Fibroblast of upper back skin (primary cell): Measurements from ENCODE around the gene ARMC12.

ENCODE experiments used
- DNase-seq: peaks from one replicate; pipeline ENCODE4 v3.0.0-alpha.2; 2013

Gene ARMC12

GRCh38 chr6:35737413-35738211, 780 bp downstream of the ARMC12 start:
- DNase-seq, result peak; percentile 83

DNA sequence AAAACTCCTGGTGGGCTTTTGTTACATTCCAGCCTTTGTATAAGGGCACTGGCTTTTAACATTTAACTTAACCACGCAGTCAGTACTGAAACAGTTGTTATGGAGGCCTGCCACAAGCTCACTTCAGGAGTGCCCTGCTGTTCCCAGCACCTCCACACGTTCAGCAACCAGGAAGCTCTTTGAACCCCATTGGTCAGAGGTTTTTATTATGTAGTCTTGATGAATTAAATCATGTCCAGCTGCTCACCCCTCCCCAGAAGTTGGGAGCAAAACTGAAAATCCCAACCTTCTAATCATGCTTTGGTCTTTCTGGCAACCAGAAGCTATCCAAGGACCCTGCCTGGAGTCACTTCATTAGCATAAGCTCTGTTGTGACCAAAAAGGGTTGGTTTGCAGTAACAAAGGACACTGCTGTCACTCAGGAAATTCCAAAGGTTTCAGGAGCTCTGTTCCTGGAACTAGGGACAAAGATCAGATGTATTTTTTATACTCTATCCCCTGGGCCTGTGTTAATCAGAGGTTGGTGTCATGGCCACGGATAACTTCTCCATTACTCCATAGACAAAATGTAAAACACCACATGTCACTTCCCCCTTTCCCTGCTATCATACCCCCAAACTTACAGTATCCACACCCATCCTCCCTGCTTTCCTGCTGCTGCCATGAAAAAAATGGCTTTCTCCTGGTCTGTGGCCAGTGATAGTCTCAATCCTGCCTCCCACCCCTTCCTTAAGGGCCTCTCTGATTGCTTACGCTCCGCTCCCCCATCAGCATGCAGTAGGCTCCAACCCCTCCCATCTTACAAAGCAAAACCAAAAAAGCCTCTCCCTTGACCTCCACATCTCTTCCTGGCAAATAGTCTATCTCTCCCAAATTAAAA, 3.1 kb downstream of the ARMC12 start:
- no peak for DNase-seq

DNA sequence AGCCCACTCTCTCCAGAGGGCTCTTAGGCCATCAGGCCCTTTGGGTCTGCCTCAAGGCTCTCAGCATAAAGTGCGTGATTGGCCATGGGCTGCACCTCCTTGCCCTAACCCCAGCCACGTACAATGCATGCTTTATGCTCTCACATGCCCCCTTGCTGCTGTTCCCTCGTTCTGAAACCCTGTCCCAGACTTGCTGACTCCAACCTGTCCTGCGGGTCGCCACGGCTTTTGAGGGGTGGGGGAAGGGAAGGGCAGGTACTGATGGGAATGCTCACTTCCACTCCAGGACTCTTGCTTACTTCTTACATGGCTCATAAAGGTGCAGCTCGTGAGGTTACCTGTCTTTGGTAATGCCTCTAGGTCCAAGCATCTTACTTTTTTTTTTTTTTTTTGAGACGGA, 6.0 kb downstream of the ARMC12 start:
- no peak for DNase-seq

GRCh38 chr6:35745509-35745908, 8.7 kb downstream of the ARMC12 start:
- no peak for DNase-seq

GRCh38 chr6:35746516-35746915, 9.7 kb downstream of the ARMC12 start:
- DNase-seq, result no peak

DNA sequence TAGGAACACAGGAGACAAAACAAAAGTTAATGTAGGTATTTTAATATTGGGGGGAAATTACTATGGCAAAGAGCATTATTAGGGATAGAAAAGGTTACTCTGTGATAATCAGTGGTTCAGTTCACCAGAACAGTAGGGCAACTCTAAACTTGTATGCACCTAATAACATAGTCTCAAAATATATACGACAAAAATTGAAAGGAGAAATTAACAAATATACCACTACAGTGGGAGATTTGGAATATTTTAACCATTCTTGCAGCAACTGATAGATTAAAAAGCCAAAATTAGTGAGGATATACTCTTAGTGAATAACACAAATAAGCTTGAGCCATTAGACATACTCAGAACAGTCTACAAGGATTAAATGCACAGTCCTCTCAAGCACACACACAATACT, 11.0 kb downstream of the ARMC12 start:
- no peak for DNase-seq

- no peak for DNase-seq
Measured at GRCh38 chr6:35750557-35750956, 13.7 kb downstream of the ARMC12 start.

DNA sequence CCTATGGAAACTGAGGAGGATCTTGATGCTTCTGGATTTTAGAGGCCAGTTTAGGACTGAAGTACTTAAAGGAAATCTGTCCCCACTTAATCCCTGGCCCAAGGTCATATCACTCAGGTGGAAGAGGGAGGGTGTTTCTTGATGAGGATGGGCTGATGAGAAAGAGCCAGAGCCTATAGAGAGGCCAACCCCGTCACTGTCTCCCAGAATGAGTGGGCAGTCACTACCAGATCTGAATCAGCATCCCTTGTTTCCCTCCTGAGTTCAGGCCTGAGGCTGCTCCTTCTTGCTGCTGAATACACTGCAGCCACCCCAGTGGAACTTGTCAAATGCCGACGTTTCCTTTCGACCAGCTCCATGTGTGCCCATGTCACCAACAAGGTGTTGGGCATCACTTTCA, 14.8 kb downstream of the ARMC12 start:
- DNase-seq, result no peak

- no peak for DNase-seq
Measured at GRCh38 chr6:35752330-35752729, 15.5 kb downstream of the ARMC12 start.

DNA sequence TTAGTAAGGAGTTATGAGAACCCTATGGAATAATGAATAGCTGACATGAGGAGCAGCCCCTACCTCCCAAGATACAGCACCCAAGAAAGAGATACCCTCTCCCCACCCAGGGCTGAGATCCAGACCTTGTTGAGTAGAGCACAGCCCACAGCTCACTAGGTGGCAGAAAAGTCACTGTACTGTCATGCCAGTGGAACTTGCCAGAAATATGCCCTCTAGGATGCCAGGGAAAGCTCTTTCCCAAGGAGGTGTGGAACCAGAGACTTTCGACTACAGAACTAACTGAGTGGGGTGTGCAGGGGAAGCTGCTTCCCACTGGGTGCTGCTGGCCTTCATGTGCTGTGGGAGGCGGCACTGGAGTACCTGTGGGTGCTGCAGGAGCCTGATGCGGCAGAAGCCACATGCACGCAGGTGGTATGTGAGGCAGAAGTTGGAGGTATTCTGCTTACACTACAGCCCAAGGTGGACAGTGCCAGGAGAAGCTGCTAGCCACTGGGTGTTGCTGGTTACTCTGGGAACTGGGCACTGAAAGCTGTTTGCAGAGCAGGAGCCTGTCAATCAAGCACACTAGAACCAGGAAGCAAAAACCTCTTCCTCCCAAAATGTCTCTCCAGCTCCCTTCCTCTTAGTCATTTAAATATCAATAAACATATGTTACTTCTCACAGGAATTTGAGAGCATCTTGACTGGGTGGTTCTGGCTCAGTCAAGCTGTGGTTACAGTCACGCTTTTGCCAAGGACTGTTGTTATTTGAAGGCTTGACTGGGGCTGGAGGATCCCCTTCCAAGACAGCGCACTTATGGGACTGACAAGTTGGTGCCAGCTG, 17.8 kb downstream of the ARMC12 start:
- DNase-seq, result peak; percentile 11

GRCh38 chr6:35755278-35755924, 18.6 kb downstream of the ARMC12 start:
- no peak for DNase-seq

DNA sequence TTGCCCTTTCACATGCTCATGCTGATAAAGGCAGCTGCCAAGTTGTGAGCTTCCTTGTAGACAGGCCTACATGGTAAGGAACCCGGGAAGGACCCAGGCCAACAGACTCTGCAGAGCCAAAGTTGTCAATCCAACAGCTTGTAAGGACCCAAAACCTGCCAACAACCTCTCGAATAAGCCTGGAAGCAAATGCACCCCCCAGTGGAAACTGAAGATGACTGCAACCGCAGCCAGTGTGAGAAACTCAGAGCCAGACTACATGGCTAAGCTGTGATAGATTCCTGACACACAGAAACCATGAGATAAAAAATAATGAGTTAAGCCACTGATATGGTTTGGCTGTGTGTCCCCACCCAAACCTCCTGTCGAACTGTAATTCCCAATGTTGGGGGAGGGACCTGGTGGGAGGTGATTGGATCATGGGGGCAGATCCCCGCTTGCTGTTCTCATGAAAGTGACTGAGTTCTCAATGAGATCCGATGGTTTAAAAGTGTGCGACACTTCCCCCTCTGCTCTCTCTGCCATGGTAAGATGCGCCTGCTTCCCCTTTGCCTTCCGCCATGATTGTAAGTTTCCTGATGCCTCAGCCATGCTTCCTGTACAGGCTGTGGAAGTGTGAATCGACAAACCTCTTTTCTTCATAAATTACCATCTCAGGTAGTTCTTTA, 20.8 kb downstream of the ARMC12 start:
- peak; percentile 22 for DNase-seq

- DNase-seq, result no peak
Measured at GRCh38 chr6:35759426-35759825, 22.6 kb downstream of the ARMC12 start.

- DNase-seq, result no peak
Measured at GRCh38 chr6:35765739-35766138, 28.9 kb downstream of the ARMC12 start.

GRCh38 chr6:35769211-35769610, 32.4 kb downstream of the ARMC12 start:
- no peak for DNase-seq

- DNase-seq, result no peak
Measured at GRCh38 chr6:35771343-35771627, 34.5 kb downstream of the ARMC12 start.

DNA sequence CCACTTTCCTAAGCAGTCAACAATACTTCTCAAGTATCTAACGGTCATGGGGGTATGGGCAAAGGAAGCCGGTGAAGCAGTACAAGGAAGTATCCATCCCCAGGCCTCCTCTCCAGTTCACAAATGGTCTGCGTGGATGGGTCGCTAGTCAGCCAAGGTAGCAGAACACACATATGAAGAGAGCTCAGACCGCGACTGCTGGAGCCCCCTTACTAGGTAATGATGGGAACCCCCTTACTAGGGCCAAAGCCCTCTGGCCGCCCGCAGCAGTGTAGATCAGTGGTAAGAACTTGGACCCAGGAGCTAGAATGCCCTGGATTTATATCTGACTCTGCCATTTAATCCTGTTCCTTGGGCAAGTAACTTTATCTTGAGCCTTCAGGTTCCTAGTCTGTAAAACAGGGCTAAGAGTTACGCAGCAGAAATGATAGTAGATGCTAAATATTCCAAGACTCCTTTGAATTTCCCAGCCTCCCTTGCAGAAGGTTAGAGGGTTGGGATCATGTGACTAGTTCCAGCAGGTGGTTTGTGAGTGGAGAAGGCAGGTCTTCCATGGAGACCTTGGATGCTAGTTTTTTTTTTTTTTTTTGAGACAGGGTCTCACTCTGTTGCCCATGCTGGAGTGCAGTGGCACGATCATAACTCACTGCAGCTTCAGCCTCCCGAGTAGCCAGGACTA, 37.4 kb downstream of the ARMC12 start:
- no peak for DNase-seq

- no peak for DNase-seq
Measured at GRCh38 chr6:35775031-35775430, 38.2 kb downstream of the ARMC12 start.

DNA sequence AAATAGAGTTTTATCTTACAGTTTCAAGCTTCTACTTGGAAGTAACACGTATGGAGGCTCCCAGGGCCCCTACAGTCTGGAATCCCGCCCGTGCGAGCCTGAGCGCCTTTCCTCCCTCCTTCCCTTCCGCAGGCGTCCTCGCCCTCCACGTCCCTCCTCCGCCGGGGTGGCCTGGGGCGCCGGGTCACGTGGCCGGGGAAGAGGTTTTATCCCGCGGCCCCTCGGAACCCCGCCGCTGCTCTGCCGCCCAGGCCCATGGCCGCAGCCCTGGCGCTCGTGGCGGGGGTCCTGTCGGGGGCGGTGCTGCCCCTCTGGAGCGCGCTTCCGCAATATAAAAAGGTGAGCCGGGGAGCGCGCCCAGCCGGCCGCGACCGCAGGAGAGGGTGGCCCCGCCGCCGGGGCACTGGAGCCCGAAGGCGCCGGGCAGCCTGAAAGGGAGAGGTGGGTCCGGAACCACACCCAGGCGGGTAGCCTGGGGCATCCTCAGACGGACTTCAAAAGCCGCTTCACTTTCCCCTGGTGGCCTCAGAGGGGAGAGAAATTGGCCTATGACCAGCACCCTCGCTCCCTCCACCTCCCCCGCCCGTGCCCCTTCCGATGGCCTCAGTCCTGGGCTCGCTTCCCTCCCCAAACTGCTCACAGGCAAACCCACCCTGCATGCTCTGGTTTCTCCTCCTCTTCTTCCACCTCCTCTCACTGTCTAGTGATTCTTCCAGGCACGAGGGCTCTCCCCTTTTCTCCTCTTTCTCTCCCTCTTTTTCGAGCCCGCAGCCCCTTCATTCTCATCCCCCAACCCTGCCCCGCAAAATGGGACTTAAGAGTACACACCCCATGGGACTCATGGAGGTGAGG, 39.8 kb downstream of the ARMC12 start, which contains the start of gene CLPSL2:
CLPSL2 (plus strand) TSS at position 235 of the 852 bp plus-strand sequence; CDS start at position 256, 21 bp downstream.
- no peak for DNase-seq

DNA sequence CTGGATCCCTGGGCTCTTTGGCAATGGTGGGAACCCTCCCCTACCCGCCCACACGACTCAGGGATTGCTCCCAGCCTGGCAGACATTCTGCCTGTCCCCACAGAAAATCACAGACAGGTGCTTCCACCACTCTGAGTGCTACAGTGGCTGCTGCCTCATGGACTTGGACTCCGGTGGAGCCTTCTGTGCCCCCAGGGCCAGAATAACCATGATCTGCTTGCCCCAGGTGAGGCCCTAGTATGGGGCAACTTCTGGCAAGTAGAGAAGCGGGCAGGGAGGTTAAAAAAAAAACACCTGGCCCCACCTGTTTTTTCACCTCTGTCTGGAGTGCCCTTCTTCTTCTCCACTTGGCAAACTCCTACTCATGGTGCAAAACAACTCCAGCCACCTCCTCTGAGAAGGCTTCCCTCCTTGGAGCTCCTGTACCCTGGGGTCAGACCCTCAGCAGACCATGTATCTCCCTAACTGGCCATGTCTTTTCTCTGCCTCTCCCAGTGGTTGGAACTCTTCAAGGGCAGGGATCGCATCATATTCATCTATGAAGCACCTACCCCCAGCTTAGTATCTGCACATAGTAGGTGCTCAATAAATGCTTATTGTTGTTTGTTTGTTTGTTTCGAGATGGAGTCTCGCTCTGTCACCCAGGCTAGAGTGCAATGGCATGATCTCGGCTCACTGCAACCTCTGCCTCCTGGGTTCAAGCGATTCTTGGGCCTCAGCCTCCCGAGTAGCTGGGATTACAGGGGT, 40.7 kb downstream of the ARMC12 start:
- no peak for DNase-seq
